GM19328 (cell line): Measurements from ENCODE around the gene ID1.
A peak's percentile ranks its signal among the peaks of the same experiment; 100 is the strongest.
"Not testable (repeated sequence)": the region's sequence is repeated elsewhere in the genome, so short reads cannot be mapped to it uniquely, and the experiment has no call there.

Experiments used
- ATAC-seq: cut with Tn5 transposase; IDR thresholded peaks from one replicate; pipeline ENCODE4 v1.9.1; 2021; ENCODE audit warnings: mild to moderate bottlenecking, moderate library complexity; ENCODE audit not compliant: unreplicated experiment

The ID1 gene

DNA sequence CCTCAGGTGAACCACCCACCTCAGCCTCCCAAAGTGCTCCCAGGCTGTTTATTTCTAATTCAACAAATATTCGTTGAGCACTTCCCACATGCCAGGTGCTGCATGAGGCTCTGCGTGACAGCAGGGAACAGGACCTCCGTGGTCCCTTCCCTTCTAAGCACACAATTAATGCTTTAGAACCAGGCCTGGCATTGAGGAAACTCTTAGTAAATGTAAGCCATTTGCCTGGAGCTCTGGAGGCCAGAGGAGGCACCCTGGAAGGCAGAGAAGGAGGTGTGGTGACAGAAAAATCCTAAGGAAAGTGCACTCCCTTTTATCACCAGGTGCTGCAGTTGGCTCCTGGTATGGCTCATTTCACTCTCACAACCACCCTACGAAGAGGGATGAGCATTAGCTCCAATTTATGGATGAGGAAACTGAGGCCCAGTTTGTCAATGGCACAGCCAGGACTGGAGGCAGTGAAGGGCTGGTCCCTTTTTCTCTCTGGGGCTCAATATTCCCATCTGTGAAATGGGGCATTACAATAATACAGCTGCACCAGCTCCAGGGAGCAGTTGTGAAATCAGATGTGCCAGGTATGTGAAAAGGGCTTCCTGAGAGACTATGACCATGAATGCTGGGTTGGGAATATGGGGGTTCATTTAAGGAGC, 8.1 kb upstream of the ID1 start:
- no peak for ATAC-seq

GRCh38 chr20:31597481-31597855, 7.6 kb upstream of the ID1 start:
- no peak for ATAC-seq

GRCh38 chr20:31602431-31602778, 2.7 kb upstream of the ID1 start:
- no peak for ATAC-seq

DNA sequence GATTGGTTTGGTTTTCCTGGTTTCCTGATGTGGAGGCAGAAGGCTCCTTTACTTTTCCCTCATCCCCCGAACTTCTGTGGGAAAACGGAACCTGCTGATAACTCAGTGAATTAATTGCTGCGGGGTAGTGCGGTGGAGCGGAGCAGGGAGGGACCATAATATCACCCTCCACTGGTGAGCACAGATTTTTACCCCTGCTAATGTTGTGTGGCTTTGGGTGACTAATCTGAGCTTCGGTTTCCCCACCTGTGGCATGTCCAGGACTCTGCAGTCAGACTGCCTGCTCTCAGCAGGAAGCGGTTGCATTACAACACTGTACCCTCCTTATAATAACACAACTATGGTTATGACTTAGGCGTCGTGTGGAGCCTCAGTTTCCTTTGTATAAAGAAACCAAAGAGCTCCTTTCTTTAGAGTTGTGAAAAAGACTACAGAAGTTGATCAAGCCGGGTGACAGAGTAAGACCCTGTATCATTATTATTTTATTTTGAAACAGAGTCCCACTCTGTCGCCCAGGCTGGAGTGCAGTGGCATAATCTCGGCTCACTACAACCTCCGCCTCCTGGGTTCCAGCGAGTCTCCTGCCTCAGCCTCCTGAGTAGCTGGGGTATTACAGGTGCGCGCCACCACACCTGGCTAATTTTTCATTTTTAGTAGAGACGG, 2.2 kb upstream of the ID1 start:
- ATAC-seq = peak; percentile 61

DNA sequence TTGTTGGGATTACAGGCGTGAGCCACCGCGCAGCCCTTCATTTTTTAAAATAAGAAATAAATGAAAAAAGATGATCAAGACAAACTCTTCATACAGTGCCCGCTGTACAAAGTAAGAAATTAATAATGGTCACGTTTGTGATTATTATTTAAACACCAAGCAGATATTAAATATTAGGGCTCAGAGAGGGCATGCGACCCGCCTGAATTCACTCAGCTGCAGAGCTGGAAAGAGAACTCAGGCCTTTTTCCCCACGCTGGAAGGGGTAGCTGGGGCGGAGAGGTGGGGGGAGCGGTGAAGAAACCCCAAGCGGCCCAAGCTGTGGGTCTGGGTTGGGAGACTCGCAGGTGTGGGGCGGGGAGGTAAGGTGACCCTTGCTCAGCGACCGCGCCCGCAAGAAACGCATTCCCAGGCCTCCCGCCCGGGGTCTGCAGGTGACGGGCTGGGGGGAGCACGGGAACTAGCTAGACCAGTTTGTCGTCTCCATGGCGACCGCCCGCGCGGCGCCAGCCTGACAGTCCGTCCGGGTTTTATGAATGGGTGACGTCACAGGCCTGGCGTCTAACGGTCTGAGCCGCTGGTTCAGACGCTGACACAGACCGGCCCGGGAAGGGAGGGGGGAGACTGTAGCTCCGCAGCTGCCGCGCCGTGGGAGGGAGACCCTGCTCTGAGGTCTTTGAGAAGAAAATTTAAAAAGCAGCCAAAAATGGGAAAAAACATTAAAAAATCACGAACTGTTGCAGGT, 1.1 kb upstream of the ID1 start:
- no peak for ATAC-seq

- ATAC-seq = no peak
Observed at GRCh38 chr20:31604567-31605030, 490 bp upstream of the ID1 start.

- ATAC-seq = no peak
Observed at GRCh38 chr20:31605902-31606803, 1.1 kb downstream of the ID1 start.

GRCh38 chr20:31606804-31607639, 1.9 kb downstream of the ID1 start:
- no peak for ATAC-seq

DNA sequence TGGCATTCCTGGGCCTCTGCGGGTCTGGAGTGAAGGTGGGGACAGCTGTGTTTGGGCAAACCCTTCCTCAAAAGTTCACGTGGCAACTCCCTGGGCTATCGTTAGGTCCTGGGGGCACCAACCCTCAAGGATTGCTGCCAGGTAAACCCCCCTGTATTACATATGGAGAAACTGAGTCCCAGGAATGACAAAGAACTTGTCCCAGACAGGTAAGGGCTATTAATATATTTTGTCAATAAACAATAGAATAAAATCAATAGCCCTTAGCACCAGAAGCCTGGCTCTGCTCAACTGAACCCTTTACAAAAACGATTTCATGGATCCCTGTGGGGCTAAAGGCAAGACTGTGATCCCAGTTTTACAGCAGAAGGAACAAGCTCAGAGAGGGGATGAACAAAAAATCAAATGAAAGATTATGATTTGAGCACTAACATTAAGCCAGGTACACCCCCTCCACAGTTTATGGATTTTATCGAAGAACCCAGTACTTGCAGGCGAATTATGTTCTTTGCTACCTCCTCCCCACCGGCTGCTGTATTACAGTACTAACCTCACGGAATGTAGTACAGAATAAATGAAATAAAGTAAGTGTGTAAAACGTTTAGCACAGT, 2.7 kb downstream of the ID1 start:
- ATAC-seq = no peak

DNA sequence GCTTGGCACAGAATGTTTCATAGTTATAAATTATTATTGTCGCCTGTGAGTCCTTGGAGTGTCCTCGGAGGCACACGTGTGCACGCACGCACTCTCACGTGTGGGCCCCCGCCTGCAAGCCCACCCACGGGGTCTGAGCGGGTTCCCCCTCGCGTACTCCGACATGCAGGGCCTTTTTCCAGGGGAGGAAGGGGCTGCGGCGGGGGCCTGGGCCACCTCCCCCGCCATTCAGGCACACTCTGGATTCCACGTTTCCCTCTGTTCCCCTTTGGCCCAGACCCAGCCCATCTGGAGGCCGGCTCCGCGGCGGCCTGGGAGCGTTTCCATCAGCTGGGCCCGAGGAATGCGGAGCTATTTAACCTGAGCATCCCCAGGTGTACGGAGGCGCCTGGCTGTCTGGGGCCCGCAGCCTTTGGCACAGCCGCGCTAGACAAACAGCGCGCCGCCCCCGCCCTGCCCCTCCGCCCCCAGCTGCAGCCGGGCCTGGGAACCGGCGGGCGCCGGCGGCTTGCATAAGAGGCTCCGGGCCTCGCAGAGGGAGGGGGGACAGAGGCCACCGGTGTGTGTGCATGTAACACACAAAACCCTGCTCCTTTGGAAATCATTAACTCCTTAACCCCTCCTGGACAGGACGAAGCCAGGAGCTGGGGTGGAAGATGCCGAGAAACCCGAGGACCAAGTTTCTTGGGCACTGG, 3.3 kb downstream of the ID1 start:
- ATAC-seq = no peak

GRCh38 chr20:31612271-31612640, 7.2 kb downstream of the ID1 start:
- ATAC-seq = not testable (repeated sequence)

- no peak for ATAC-seq
Observed at GRCh38 chr20:31615416-31615815, 10.3 kb downstream of the ID1 start.

DNA sequence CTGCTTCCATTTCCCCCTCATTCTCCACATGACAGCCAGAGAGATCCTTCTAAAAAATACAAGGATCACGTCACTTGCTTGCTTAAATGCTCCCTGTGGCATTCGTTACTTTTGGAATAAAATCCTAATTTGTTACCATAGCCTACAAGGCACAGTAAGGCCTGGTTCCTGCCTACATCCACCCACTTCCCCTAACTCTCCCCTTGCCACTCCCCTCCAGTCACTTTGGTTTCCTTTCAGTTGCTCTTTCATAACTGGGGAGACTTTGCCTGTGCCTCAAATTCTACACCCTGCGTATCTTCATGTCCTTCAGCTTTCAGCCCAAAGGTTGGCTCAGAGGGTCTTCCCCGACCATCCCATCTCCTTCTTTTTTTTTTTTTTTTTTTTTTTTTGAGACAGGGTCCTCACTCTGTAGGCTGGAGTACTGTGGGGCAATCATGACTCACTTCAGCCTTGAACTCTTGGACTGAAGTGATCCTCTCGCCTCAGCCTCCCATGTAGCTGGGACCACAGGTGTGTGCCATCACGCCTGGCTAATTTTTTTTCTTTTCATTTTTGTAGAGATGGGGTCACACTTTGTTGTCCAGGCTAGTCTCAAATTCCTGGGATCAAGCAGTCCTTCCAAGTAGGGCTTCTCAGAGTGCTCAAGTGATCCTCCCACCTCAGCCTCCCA, 12.5 kb downstream of the ID1 start:
- ATAC-seq = no peak

DNA sequence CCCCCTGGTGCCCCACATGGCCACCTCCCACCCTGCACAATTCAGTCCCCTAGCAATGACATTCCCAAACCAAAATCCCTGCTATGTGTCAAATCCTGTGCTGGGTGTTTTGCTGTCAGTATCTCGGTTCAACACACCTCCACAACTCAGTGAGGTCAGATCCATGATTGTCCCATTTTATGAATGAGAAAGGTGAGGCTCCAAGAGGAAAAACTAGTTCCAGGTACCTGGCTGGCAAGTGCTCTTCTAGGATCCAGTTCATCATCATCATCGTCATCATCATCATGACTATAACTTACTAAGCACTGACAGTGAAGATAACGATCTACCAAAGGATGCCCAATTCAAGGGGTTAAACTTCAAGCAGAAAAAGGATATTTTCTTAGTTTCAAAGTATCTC, 15.2 kb downstream of the ID1 start:
- no peak for ATAC-seq

GRCh38 chr20:31623123-31623505, 18.0 kb downstream of the ID1 start:
- not testable (repeated sequence) for ATAC-seq

DNA sequence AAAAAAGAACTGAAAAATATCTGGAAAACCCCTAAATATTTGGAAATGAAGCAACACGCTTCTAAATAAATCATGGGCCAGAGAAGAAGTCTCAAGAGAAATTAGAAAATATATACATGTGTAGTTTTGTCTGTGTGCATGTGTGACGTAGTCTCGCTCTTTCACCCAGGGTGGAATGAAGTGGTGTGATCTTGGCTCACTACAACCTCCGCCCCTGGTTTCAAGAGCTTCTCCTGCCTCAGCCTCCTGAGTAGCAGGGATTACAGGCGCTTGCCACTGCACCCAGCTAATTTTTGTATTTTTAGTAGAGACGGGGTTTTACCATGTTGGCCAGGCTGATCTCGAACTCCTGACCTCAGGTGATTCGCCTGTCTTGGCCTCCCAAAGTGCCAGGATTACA, 21.4 kb downstream of the ID1 start:
- not testable (repeated sequence) for ATAC-seq

DNA sequence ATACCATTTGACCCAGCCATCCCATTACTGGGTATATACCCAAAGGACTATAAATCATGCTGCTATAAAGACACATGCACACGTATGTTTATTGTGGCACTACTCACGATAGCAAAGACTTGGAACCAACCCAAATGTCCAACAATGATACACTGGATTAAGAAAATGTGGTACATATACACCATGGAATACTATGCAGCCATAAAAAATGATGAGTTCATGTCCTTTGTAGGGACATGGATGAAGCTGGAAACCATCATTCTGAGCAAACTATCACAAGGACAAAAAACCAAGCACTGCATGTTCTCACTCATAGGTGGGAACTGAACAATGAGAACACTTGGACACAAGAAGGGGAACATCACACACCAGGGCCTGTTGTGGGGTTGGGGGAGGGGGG, 23.0 kb downstream of the ID1 start:
- ATAC-seq = not testable (repeated sequence)

DNA sequence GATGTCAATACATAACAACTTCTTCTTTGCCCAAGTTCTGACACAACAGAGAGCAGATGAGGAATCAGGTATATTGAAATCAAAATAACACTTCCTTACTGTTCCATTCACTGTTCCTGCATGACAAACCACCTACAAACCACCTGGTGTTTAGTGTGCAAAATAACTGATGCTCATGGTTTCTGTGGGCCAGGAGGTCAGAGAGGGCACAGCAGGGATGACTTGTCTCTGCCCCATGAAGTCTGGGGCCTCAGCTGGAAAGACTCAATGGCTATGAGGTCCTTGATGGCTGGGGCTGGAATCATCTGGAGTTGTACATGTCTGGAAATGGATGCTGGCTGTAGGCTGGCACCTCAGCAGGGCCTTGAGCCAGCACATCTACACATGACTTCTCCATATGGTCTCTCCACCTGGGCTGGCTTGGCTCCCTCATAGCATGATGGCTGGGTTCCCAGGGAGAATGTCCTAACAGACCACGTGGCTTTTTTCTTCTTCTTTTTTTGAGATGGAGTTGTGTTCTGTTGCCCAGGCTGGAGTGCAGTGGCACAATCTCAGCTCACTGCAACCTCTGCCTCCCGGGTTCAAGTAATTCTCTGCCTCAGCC, 25.2 kb downstream of the ID1 start:
- no peak for ATAC-seq
